Nephron (organoid): ENCODE data around the gene REPS1.

Experiments used
- H3K27ac Mint-ChIP-seq, 3 experiments: 2 replicates each; pipeline ENCODE4 v1.8.0; 2020; ENCODE audit warnings: mixed read lengths in 3 of 3, mild to moderate bottlenecking in 2 of 3, moderate library complexity in 1 of 3
- H3K27me3 Mint-ChIP-seq: 2 replicates; pipeline ENCODE4 v1.8.0; 2021; ENCODE audit warnings: low read depth, mild to moderate bottlenecking, moderate library complexity, mixed read lengths
- H3K36me3 Mint-ChIP-seq: 2 replicates; pipeline ENCODE4 v1.8.0; 2020; ENCODE audit warnings: low read depth, mixed read lengths
- H3K4me1 Mint-ChIP-seq: 2 replicates; pipeline ENCODE4 v1.8.0; 2020; ENCODE audit warnings: mixed read lengths
- H3K4me3 Mint-ChIP-seq, 3 experiments: 2 replicates each; pipeline ENCODE4 v1.8.0; 2020; ENCODE audit warnings: mild to moderate bottlenecking in 3 of 3, mixed read lengths in 3 of 3, moderate library complexity in 2 of 3
- H3K9me3 Mint-ChIP-seq: 2 replicates; pipeline ENCODE4 v1.8.0; 2020; ENCODE audit warnings: mixed read lengths
- CTCF ChIP-seq, 3 experiments: fragments of 200-600 bp; sonication (generic); IDR thresholded peaks; one replicate each; pipeline ENCODE4 v1.5.0; 2021; ENCODE audit warnings: antibody characterized with exemption in 3 of 3; ENCODE audit not compliant: unreplicated experiment in 3 of 3

The REPS1 gene

GRCh38 chr6:138862456-138862855 is 125.6 kb downstream of the REPS1 start:
- no peak for TF ChIP-seq CTCF (IDR thresholded peaks at IDR 0.05; ENCODE audit: unreplicated experiment in 3 of 3)
- H3K4me1 Mint-ChIP-seq, result peaks cover 20% of the 10 kb centered on the region
- no peaks in the 10 kb centered on the region for H3K9me3 Mint-ChIP-seq
- H3K27ac Mint-ChIP-seq, result no peak overlapping the region
- no peaks in the 10 kb centered on the region for H3K36me3 Mint-ChIP-seq
- H3K27me3 Mint-ChIP-seq, result no peaks in the 10 kb centered on the region
- H3K4me3 Mint-ChIP-seq, result no peak overlapping the region

- peaks cover 9% of the 10 kb centered on the region for H3K4me1 Mint-ChIP-seq
- H3K4me3 Mint-ChIP-seq, result no peak overlapping the region
- TF ChIP-seq CTCF (IDR thresholded peaks at IDR 0.05; ENCODE audit: unreplicated experiment in 3 of 3), result no peak
- no peaks in the 10 kb centered on the region for H3K9me3 Mint-ChIP-seq
- peaks cover 4% of the 10 kb centered on the region for H3K27me3 Mint-ChIP-seq
- no peaks in the 10 kb centered on the region for H3K36me3 Mint-ChIP-seq
- no peak overlapping the region for H3K27ac Mint-ChIP-seq
Observed at GRCh38 chr6:138857775-138858174, 130.3 kb downstream of the REPS1 start.

- Mint-ChIP-seq H3K27ac (no peak overlapping the region), H3K9me3 (no peaks in the 10 kb centered on the region), H3K4me3 (no peak overlapping the region), H3K36me3 (no peaks in the 10 kb centered on the region), H3K4me1 (no peaks in the 10 kb centered on the region), H3K27me3 (peaks cover 4% of the 10 kb centered on the region)
- TF ChIP-seq CTCF (IDR thresholded peaks at IDR 0.05; ENCODE audit: unreplicated experiment in 3 of 3), result no peak
Observed at GRCh38 chr6:138856654-138857053, 131.4 kb downstream of the REPS1 start.
